IMR-90 (cell line): Measurements from ENCODE around the gene MRPS10. TPM values are rescaled to one million over a fixed set of nuclear protein-coding genes. Genes with fewer than 3 reads are reported as not detected.

Experiments used
- ATAC-seq: fragments of 200-7000 bp; cut with Tn5 transposase; 2 replicates; pipeline ENCODE4 v1.9.1; 2020; ENCODE audit warnings: low read depth, mild to moderate bottlenecking, moderate library complexity
- BruUV-seq: library from RNA; stranded (reverse); fragments of 400-500 nt; replicated peaks from 2 replicates; lab custom pipeline; 2021; lab: Mats Ljungman, UMichigan
- CTCF ChIA-PET: fragments of 300-600 bp; formaldehyde crosslinking; extraction: SDS; loops from one replicate; lab custom pipeline; 2021; ENCODE audit warnings: antibody characterized with exemption; lab: Yijun Ruan, JAX
- POLR2A ChIA-PET: fragments of 300-600 bp; sonication (Branson Sonifier 250); formaldehyde crosslinking; loops from one replicate; lab custom pipeline; 2022; ENCODE audit warnings: antibody characterized with exemption; ENCODE audit not compliant: unreplicated experiment; lab: Charles Lee
- DNase-seq: peaks from one replicate; pipeline ENCODE4 v3.0.0; 2013
- H2AFZ ChIP-seq: replicated peaks from 2 replicates; pipeline ENCODE3; 2013; ENCODE audit warnings: low read length, mild to moderate bottlenecking; ENCODE audit not compliant: poor library complexity
- H2AK5ac ChIP-seq: 2 replicates; pipeline ENCODE4 v1.6.1; 2013; ENCODE audit warnings: low read depth, low read length, inconsistent platforms
- H2AK9ac ChIP-seq: replicated peaks from 2 replicates; pipeline ENCODE3; 2013; ENCODE audit warnings: mild to moderate bottlenecking, low read depth, low read length, moderate library complexity; ENCODE audit not compliant: poor library complexity
- H2BK120ac ChIP-seq: 2 replicates; pipeline ENCODE4 v1.6.1; 2013; ENCODE audit warnings: low read depth, low read length, inconsistent platforms
- H2BK15ac ChIP-seq: 3 replicates; pipeline ENCODE4 v1.6.1; 2013; ENCODE audit warnings: low read depth, low read length, inconsistent platforms
- H2BK20ac ChIP-seq: 2 replicates; pipeline ENCODE4 v1.6.1; 2013; ENCODE audit warnings: low read depth, mild to moderate bottlenecking, inconsistent platforms, low read length, moderate library complexity
- H2BK5ac ChIP-seq: 2 replicates; pipeline ENCODE4 v1.6.1; 2013; ENCODE audit warnings: mild to moderate bottlenecking, low read depth, low read length, inconsistent platforms; ENCODE audit not compliant: poor library complexity, severe bottlenecking
- H3K14ac ChIP-seq: replicated peaks from 2 replicates; pipeline ENCODE4 v1.6.1; 2013; ENCODE audit warnings: low read depth, low read length, inconsistent platforms
- H3K18ac ChIP-seq: 2 replicates; pipeline ENCODE4 v1.6.1; 2013; ENCODE audit warnings: low read depth, low read length, control low read depth
- H3K23ac ChIP-seq: 2 replicates; pipeline ENCODE4 v1.6.1; 2013; ENCODE audit warnings: low read depth, low read length, inconsistent platforms
- H3K27ac ChIP-seq: 2 replicates; pipeline ENCODE4 v1.5.1; 2013; ENCODE audit warnings: mild to moderate bottlenecking, control low read depth, low read length; ENCODE audit not compliant: insufficient read depth
- H3K27me3 ChIP-seq: 2 replicates; pipeline ENCODE4 v1.6.1; 2013; ENCODE audit warnings: low read length; ENCODE audit not compliant: control insufficient read depth, insufficient read depth
- H3K36me3 ChIP-seq: 2 replicates; pipeline ENCODE4 v1.6.1; 2013; ENCODE audit warnings: low read length, mixed read lengths; ENCODE audit not compliant: control insufficient read depth, insufficient read depth
- H3K4ac ChIP-seq: 2 replicates; pipeline ENCODE4 v1.6.1; 2013; ENCODE audit warnings: low read depth, low read length, inconsistent platforms
- H3K4me1 ChIP-seq: 2 replicates; pipeline ENCODE4 v1.6.1; 2013; ENCODE audit warnings: low read length, mixed read lengths; ENCODE audit not compliant: control insufficient read depth, insufficient read depth
- H3K4me2 ChIP-seq: 2 replicates; pipeline ENCODE4 v1.6.1; 2013; ENCODE audit warnings: low read depth, mild to moderate bottlenecking, control low read depth, low read length, moderate library complexity
- H3K4me3 ChIP-seq: 2 replicates; pipeline ENCODE4 v1.5.1; 2013; ENCODE audit warnings: low read depth, mild to moderate bottlenecking, control low read depth, low read length, moderate library complexity; ENCODE audit not compliant: insufficient read depth
- H3K56ac ChIP-seq: 2 replicates; pipeline ENCODE4 v1.6.1; 2013; ENCODE audit warnings: low read length, inconsistent platforms; ENCODE audit not compliant: insufficient read depth; ENCODE audit errors: extremely low read depth
- H3K79me1 ChIP-seq, 2 experiments: 2 replicates each; pipeline ENCODE4 v1.6.1; 2013; ENCODE audit warnings: low read length in 2 of 2, inconsistent platforms in 1 of 2, low read depth in 1 of 2
- H3K9ac ChIP-seq: 2 replicates; pipeline ENCODE4 v1.6.1; 2013; ENCODE audit warnings: low read depth, low read length, control low read depth
- H3K9me1 ChIP-seq: 2 replicates; pipeline ENCODE4 v1.6.1; 2013; ENCODE audit warnings: low read length, inconsistent platforms; ENCODE audit not compliant: insufficient read depth
- H3K9me3 ChIP-seq: 2 replicates; pipeline ENCODE4 v1.6.1; 2013; ENCODE audit warnings: low read length; ENCODE audit not compliant: control insufficient read depth, insufficient read depth
- H4K20me1 ChIP-seq: 2 replicates; pipeline ENCODE4 v1.6.1; 2013; ENCODE audit warnings: low read length, inconsistent platforms; ENCODE audit not compliant: insufficient read depth
- H4K5ac ChIP-seq: 2 replicates; pipeline ENCODE4 v1.6.1; 2013; ENCODE audit warnings: mild to moderate bottlenecking, low read depth, low read length, control low read depth
- H4K8ac ChIP-seq, 2 experiments: 2 replicates each; pipeline ENCODE4 v1.6.1; 2013; ENCODE audit warnings: low read depth in 2 of 2, low read length in 2 of 2, control low read depth in 1 of 2, inconsistent platforms in 1 of 2
- H4K91ac ChIP-seq: 2 replicates; pipeline ENCODE4 v1.6.1; 2013; ENCODE audit warnings: low read depth, low read length, inconsistent platforms; ENCODE audit not compliant: insufficient read depth
- BHLHE40 ChIP-seq: fragments of 150-350 bp; IDR thresholded peaks from 2 replicates; pipeline ENCODE4 v1.6.1; 2016; ENCODE audit warnings: mild to moderate bottlenecking, low read depth, low read length
- MAZ ChIP-seq: IDR thresholded peaks from 2 replicates; pipeline ENCODE4 v1.6.1; 2012; ENCODE audit warnings: low read depth, mild to moderate bottlenecking, low read length, improper control_type of control experiment, moderate library complexity, borderline replicate concordance
- POLR2A ChIP-seq: IDR thresholded peaks from 2 replicates; pipeline ENCODE4 v1.6.1; 2012; ENCODE audit warnings: mild to moderate bottlenecking, low read depth, low read length
- RCOR1 ChIP-seq: IDR thresholded peaks from 2 replicates; pipeline ENCODE4 v1.6.1; 2012; ENCODE audit warnings: mild to moderate bottlenecking, low read length, improper control_type of control experiment; ENCODE audit not compliant: insufficient replicate concordance
- RFX5 ChIP-seq: IDR thresholded peaks from 2 replicates; pipeline ENCODE4 v1.8.0; 2012; ENCODE audit warnings: low read depth, mild to moderate bottlenecking, low read length, moderate library complexity
- WGBS, 2 experiments: methylation state at CpG; one replicate each; pipeline versions ENCODE4 v1.1.5 to v1.1.7; 2013; ENCODE audit warnings: missing lambda C conversion rate in 2 of 2; ENCODE audit not compliant: insufficient read length in 1 of 2; ENCODE audit errors: extremely low coverage in 2 of 2; 5-methylcytosine and 5-hydroxymethylcytosine counted together
- dilution Hi-C: fragments of 300-500 bp; cut with HindIII; formaldehyde crosslinking; loops from one replicate; pipeline ENCODE4 v1.14.3; 2018; ENCODE audit warnings: low sequenced_read_pairs; ENCODE audit not compliant: unreplicated experiment
- in situ Hi-C: fragments of 300-500 bp; cut with MboI; formaldehyde crosslinking; loops from 3 replicates; pipeline ENCODE4 v1.14.3; 2019; ENCODE audit warnings: low sequenced_read_pairs, inconsistent platforms, mixed read lengths
- intact Hi-C: fragments of 100-400 bp; cut with micrococcal nuclease; formaldehyde crosslinking; loops from 2 replicates; pipeline ENCODE4 v1.10.0; 2022
- polyA plus RNA-seq, 3 experiments: library from polyadenylated mRNA; depleted of rRNA; stranded (reverse); fragments of >200 nt; gene quantifications; 2 replicates each; pipeline ENCODE4 v1.2.3, GENCODE V29; 2012; ENCODE audit warnings: low replicate concordance in 1 of 3
- total RNA-seq: library from RNA; depleted of rRNA; stranded (reverse); fragments of >200 nt; gene quantifications from 2 replicates; pipeline ENCODE4 v1.2.3, GENCODE V29; 2012

Gene MRPS10
- total and polyA plus RNA-seq, 2 of the 4 experiments (the other 2 are of a cell fraction): 28.5 to 47.0 TPM

GRCh38 chr6:42159431-42160024, 58.1 kb downstream of the MRPS10 start:
- Histone ChIP-seq H2AK5ac (no peak overlapping the region), H2BK5ac (no peak overlapping the region), H3K36me3 (no peaks in the 10 kb centered on the region), H3K23ac (no peak overlapping the region), H3K4ac (no peak overlapping the region), H3K18ac (no peak overlapping the region), H3K27ac (no peak overlapping the region), H3K14ac (no peak overlapping the region), H2BK15ac (no peak overlapping the region), H3K4me3 (no peak overlapping the region), H3K79me1 (no peaks in the 10 kb centered on the region), H3K9me3 (no peaks in the 10 kb centered on the region), H3K4me2 (no peak overlapping the region), H3K9ac (no peak overlapping the region), H2BK20ac (no peak overlapping the region), H2BK120ac (no peak overlapping the region), H2AK9ac (no peak overlapping the region), H4K8ac (no peak overlapping the region), H3K9me1 (no peaks in the 10 kb centered on the region), H3K4me1 (peaks cover 5% of the 10 kb centered on the region), H3K56ac (no peak overlapping the region), H4K91ac (no peak overlapping the region), H2AFZ (no peak overlapping the region), H4K5ac (no peak overlapping the region), H4K20me1 (no peaks in the 10 kb centered on the region), H3K27me3 (peaks cover 8% of the 10 kb centered on the region)
- no peak for DNase-seq
- in situ Hi-C loops (no loop called here), dilution Hi-C loops (no loop called here), intact Hi-C loops (loop anchor here (10.0 kb wide), 1 partner anchor 375 kb away; the partner anchor contains the start of genes PRICKLE4 and TOMM6)
- no peak for TF ChIP-seq BHLHE40
- no peak for TF ChIP-seq RFX5
- no peak for TF ChIP-seq MAZ
- no peak for TF ChIP-seq POLR2A
- no peak for TF ChIP-seq RCOR1
- CTCF ChIA-PET: no interaction called here
- no peak for ATAC-seq
- WGBS, 2 experiments: 60% methylated on average over 1 of the region's 4 CpGs; no CpG with 5 or more reads in 1 of the 2 experiments
- BruUV-seq: no TSS peak
- POLR2A ChIA-PET: no interaction called here
